ENCODE data around the gene FGD5. TPM values are rescaled to one million over a fixed set of nuclear protein-coding genes. Genes with fewer than 3 reads are reported as not detected.

The FGD5 gene
- total and polyA plus RNA-seq, 2 experiments from 2014 or later = 0.59 to 1.1 TPM

GRCh38 chr3:14775563-14775962 lies 43.2 kb upstream of the FGD5 start:
- no peak for TF ChIP-seq CTCF (IDR thresholded peaks at IDR 0.05; ENCODE audit: low read depth, low read length)
- no peaks in the 10 kb centered on the region for H3K9me3 ChIP-seq (ENCODE audit: low read depth)
- H3K27me3 ChIP-seq = no peaks in the 10 kb centered on the region
- no peak overlapping the region for H3K27ac ChIP-seq
- no peaks in the 10 kb centered on the region for H3K36me3 ChIP-seq
- H3K4me3 ChIP-seq = no peak overlapping the region
- no peaks in the 10 kb centered on the region for H3K4me1 ChIP-seq (ENCODE audit: low read depth)
- no peak for DNase-seq (ENCODE audit: low read depth in 1 of 2, low spot score in 1 of 2)

- DNase-seq (ENCODE audit: low read depth in 1 of 2, low spot score in 1 of 2) = no peak
- no peak for TF ChIP-seq CTCF (IDR thresholded peaks at IDR 0.05; ENCODE audit: low read depth, low read length)
- no peak overlapping the region for H3K27ac ChIP-seq
- no peaks in the 10 kb centered on the region for H3K36me3 ChIP-seq
- no peak overlapping the region for H3K4me3 ChIP-seq
- no peaks in the 10 kb centered on the region for H3K9me3 ChIP-seq (ENCODE audit: low read depth)
- H3K4me1 ChIP-seq (ENCODE audit: low read depth) = no peaks in the 10 kb centered on the region
- H3K27me3 ChIP-seq = no peaks in the 10 kb centered on the region
Measured at GRCh38 chr3:14779069-14779685, 39.6 kb upstream of the FGD5 start.

DNA sequence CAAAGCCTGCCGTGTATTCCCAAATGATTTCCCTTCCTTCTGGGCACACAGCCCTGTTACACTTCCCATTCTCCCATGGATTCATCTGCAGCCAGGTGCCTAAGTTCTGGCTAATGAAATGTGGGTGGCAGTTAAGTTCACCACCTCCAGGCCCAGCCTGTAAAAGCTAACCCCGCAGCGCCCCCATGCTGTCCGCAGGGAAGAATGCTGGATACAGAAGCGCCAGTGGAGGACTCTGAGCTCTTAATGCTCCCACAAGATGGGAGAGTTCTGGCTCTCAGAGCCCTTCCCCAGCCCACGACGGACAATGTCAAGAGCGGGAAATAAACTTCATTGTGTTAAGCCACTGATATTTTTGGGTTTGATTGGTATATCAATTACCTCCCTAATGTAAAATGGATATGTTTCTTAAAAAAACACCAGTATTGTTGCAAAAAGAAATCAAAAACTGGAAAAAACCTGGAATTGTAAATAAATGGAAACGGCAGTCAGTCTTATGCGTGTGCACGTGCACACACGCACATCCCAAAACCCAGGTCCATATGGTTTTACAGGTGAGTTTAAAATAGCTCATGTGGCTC lies 37.7 kb upstream of the FGD5 start:
- TF ChIP-seq CTCF (IDR thresholded peaks at IDR 0.05; ENCODE audit: low read depth, low read length) = peak; percentile 86
- Histone ChIP-seq H3K36me3 (no peaks in the 10 kb centered on the region), H3K27ac (no peak overlapping the region), H3K4me1 (ENCODE audit: low read depth) (no peaks in the 10 kb centered on the region), H3K27me3 (no peaks in the 10 kb centered on the region), H3K4me3 (no peak overlapping the region), H3K9me3 (ENCODE audit: low read depth) (no peaks in the 10 kb centered on the region)
- peak; percentile 80 to 82 for DNase-seq (ENCODE audit: low read depth in 1 of 2, low spot score in 1 of 2)

- Histone ChIP-seq H3K9me3 (ENCODE audit: low read depth) (no peaks in the 10 kb centered on the region), H3K27me3 (no peaks in the 10 kb centered on the region), H3K36me3 (no peaks in the 10 kb centered on the region), H3K27ac (no peak overlapping the region), H3K4me1 (ENCODE audit: low read depth) (no peaks in the 10 kb centered on the region), H3K4me3 (no peak overlapping the region)
- no peak for TF ChIP-seq CTCF (IDR thresholded peaks at IDR 0.05; ENCODE audit: low read depth, low read length)
- no peak for DNase-seq (ENCODE audit: low read depth in 1 of 2, low spot score in 1 of 2)
Measured at GRCh38 chr3:14783480-14784086, 35.2 kb upstream of the FGD5 start.

DNA sequence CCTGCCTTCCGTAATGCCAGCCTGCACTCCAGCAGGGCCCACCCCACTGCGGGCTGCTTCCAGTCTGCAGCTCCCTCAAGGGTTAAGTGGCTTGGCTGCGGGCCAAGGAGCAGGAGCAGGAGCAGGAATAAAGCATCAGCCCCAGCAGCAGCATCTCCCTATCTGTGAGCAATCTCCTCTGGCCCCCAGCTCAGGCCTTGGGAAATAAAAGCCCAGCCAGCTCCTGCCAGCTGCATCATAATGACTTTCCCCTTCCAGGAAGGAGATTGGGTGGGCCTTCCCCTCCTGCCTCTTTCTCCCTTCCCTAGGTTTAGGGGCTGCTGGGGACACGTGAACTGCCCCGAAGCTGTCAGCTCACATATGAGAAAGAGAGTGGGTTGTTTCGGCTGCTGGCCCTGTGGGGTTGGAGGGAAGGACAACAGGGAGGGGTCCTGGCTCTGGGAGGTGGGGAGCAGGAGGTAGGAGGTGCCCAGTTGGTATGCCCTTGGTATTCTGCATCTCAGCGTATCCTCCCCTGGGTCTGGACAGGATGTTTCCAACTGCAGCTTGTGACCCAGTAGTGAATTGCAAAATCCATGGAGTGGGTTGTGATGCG lies 34.6 kb upstream of the FGD5 start:
- H3K27ac ChIP-seq = no peak overlapping the region
- H3K36me3 ChIP-seq = no peaks in the 10 kb centered on the region
- H3K4me3 ChIP-seq = no peak overlapping the region
- H3K27me3 ChIP-seq = no peaks in the 10 kb centered on the region
- DNase-seq (ENCODE audit: low read depth in 1 of 2, low spot score in 1 of 2) = peak; percentile 49 to 75
- no peaks in the 10 kb centered on the region for H3K4me1 ChIP-seq (ENCODE audit: low read depth)
- no peaks in the 10 kb centered on the region for H3K9me3 ChIP-seq (ENCODE audit: low read depth)
- no peak for TF ChIP-seq CTCF (IDR thresholded peaks at IDR 0.05; ENCODE audit: low read depth, low read length)
